NCI-H510A treated with DMSO at 0.1 percent for 48 hours (cell line): ENCODE data around the gene TLE7.

Experiments
- DNase-seq: peaks from one replicate; lab custom pipeline; 2025; lab: John Stamatoyannopoulos, UW

Gene TLE7

GRCh38 chr16:71442051-71442440, at the start of gene TLE7:
Gene TLE7 (minus strand): TSS chr16:71442054. CDS start chr16:71433324, 8,730 bp downstream.
- no peak for DNase-seq

GRCh38 chr16:71491054-71491453, 49.2 kb upstream of the TLE7 start:
- DNase-seq = no peak

GRCh38 chr16:71490361-71490760, 48.5 kb upstream of the TLE7 start:
- no peak for DNase-seq

GRCh38 chr16:71489122-71489521, 47.3 kb upstream of the TLE7 start, which contains the start of gene ZNF19:
Gene ZNF19 (minus strand): TSS chr16:71489324. CDS start chr16:71482114, 7,210 bp downstream.
- no peak for DNase-seq

GRCh38 chr16:71484006-71484893, 42.4 kb upstream of the TLE7 start:
- DNase-seq = peak; percentile 92

- no peak for DNase-seq
Observed at GRCh38 chr16:71482569-71482968, 40.7 kb upstream of the TLE7 start.

GRCh38 chr16:71480956-71481355, 39.1 kb upstream of the TLE7 start:
- no peak for DNase-seq

- DNase-seq = no peak
Observed at GRCh38 chr16:71479420-71479819, 37.6 kb upstream of the TLE7 start.

GRCh38 chr16:71476457-71477124, 34.7 kb upstream of the TLE7 start:
- DNase-seq = no peak

- DNase-seq = no peak
Observed at GRCh38 chr16:71474864-71475263, 33.0 kb upstream of the TLE7 start.

- no peak for DNase-seq
Observed at GRCh38 chr16:71473891-71474290, 32.0 kb upstream of the TLE7 start.

GRCh38 chr16:71472931-71473330, 31.1 kb upstream of the TLE7 start:
- no peak for DNase-seq

GRCh38 chr16:71472051-71472450, 30.2 kb upstream of the TLE7 start:
- DNase-seq = no peak

GRCh38 chr16:71467810-71468209, 26.0 kb upstream of the TLE7 start:
- DNase-seq = no peak

- no peak for DNase-seq
Observed at GRCh38 chr16:71464231-71464630, 22.4 kb upstream of the TLE7 start.

GRCh38 chr16:71461686-71462648, 20.1 kb upstream of the TLE7 start, which contains the start of gene ZNF23:
Gene ZNF23 (minus strand): TSS chr16:71462247. CDS start chr16:71456796, 5,451 bp downstream.
- peak; percentile 6 for DNase-seq

GRCh38 chr16:71460941-71461340, 19.1 kb upstream of the TLE7 start:
- DNase-seq = no peak

- DNase-seq = no peak
Observed at GRCh38 chr16:71460236-71460635, 18.4 kb upstream of the TLE7 start.

- no peak for DNase-seq
Observed at GRCh38 chr16:71459510-71459909, 17.7 kb upstream of the TLE7 start.

GRCh38 chr16:71456801-71457200, 14.9 kb upstream of the TLE7 start:
- DNase-seq = no peak

- no peak for DNase-seq
Observed at GRCh38 chr16:71453036-71453435, 11.2 kb upstream of the TLE7 start.

- no peak for DNase-seq
Observed at GRCh38 chr16:71449020-71449419, 7.2 kb upstream of the TLE7 start.
